Breast epithelium (tissue), 4 donors: ENCODE data around the gene KHDRBS1. TPM values are rescaled to one million over a fixed set of nuclear protein-coding genes. Genes with fewer than 3 reads are reported as not detected.

Source experiments
- DNase-seq, 2 donors: peaks; one replicate each; pipeline ENCODE4 v3.0.0-alpha.2; 2019; ENCODE audit warnings: low spot score in 2 of 2
- H3K27ac ChIP-seq, 2 donors: fragments of 200-600 bp; sonication (generic) in 1 of 2; one replicate each; pipeline ENCODE4 v1.5.1; 2016 to 2019; ENCODE audit warnings: mild to moderate bottlenecking in 1 of 2
- H3K27me3 ChIP-seq, 2 donors: fragments of 200-600 bp; sonication (generic) in 1 of 2; one replicate each; pipeline versions ENCODE4 v1.5.1 to v1.6.0; 2017 to 2019; ENCODE audit warnings: control low read depth in 1 of 2, mild to moderate bottlenecking in 1 of 2
- H3K36me3 ChIP-seq: fragments of 200-600 bp; one replicate; pipeline ENCODE4 v1.5.1; 2019
- H3K4me1 ChIP-seq, 2 donors: fragments of 200-600 bp; sonication (generic); one replicate each; pipeline ENCODE4 v1.5.1; 2016 to 2019; ENCODE audit warnings: control low read depth in 1 of 2
- H3K4me3 ChIP-seq, 3 donors: fragments of 200-600 bp; sonication (generic); 1 replicate in 2 of 3; 2 replicates in 1 of 3; pipeline ENCODE4 v1.5.1; 2016 to 2019; ENCODE audit warnings: mild to moderate bottlenecking in 3 of 3, moderate library complexity in 2 of 3
- H3K9me3 ChIP-seq, 2 donors: fragments of 200-600 bp; sonication (generic) in 1 of 2; one replicate each; pipeline ENCODE4 v1.5.1; 2016 to 2019; ENCODE audit warnings: control low read depth in 1 of 2
- CTCF ChIP-seq, 3 donors: fragments of 450-650 bp; IDR thresholded peaks; one replicate each; pipeline ENCODE4 v1.5.1; 2016 to 2017; ENCODE audit warnings: antibody characterized with exemption in 3 of 3, mild to moderate bottlenecking in 3 of 3, moderate library complexity in 3 of 3
- POLR2A ChIP-seq: fragments of 450-650 bp; IDR thresholded peaks from one replicate; pipeline ENCODE4 v1.6.1; 2016; ENCODE audit warnings: antibody characterized with exemption, mild to moderate bottlenecking, moderate library complexity
- POLR2AphosphoS5 ChIP-seq, 3 donors: sonication (generic); formaldehyde crosslinking; IDR thresholded peaks; one replicate each; pipeline ENCODE4 v1.6.1; 2017; ENCODE audit warnings: antibody characterized with exemption in 3 of 3
- intact Hi-C: fragments of 100-400 bp; cut with DNase I; formaldehyde crosslinking; loops from one replicate; pipeline ENCODE4 v1.15.1; 2023; ENCODE audit warnings: low total_unique reads
- total RNA-seq, 3 donors: library from RNA; depleted of rRNA; stranded (reverse); fragments of >200 nt; gene quantifications; one replicate each; pipeline ENCODE4 v1.1.0, GENCODE V29; 2016

KHDRBS1 gene
- total RNA-seq, 3 donors from 2014 or later: 58.2 to 78.7 (median 66.9) TPM

GRCh38 chr1:31978843-31979400, 34.7 kb upstream of the KHDRBS1 start:
- Histone ChIP-seq H3K4me1 (no peaks in the 10 kb centered on the region), H3K27me3 (no peaks in the 10 kb centered on the region), H3K27ac (no peak overlapping the region), H3K9me3 (no peaks in the 10 kb centered on the region), H3K4me3 (no peak overlapping the region), H3K36me3 (no peaks in the 10 kb centered on the region)
- intact Hi-C loops: no loop called here
- no peak for DNase-seq
- TF ChIP-seq POLR2A: no peak
- no peak for TF ChIP-seq POLR2AphosphoS5 (IDR thresholded peaks at IDR 0.05)
- TF ChIP-seq CTCF (IDR thresholded peaks at IDR 0.05): no peak

- intact Hi-C loops: no loop called here
Measured at GRCh38 chr1:31980835-31981455, 32.7 kb upstream of the KHDRBS1 start.

GRCh38 chr1:31981456-31981839, 32.2 kb upstream of the KHDRBS1 start:
- Histone ChIP-seq H3K9me3 (no peaks in the 10 kb centered on the region), H3K4me1 (no peaks in the 10 kb centered on the region), H3K4me3 (no peak overlapping the region), H3K27ac (no peak overlapping the region), H3K27me3 (no peaks in the 10 kb centered on the region), H3K36me3 (no peaks in the 10 kb centered on the region)
- TF ChIP-seq POLR2A (no peak), CTCF (IDR thresholded peaks at IDR 0.05) (no peak), POLR2AphosphoS5 (IDR thresholded peaks at IDR 0.05) (no peak)
- no peak for DNase-seq
- intact Hi-C loops: no loop called here

More at GRCh38 chr1:31980835-31981455, 32.7 kb upstream of the KHDRBS1 start:
- no peak for DNase-seq
- no peak overlapping the region for H3K27ac ChIP-seq
- H3K36me3 ChIP-seq: no peaks in the 10 kb centered on the region
- H3K4me3 ChIP-seq: no peak overlapping the region
- H3K4me1 ChIP-seq: no peaks in the 10 kb centered on the region
- H3K9me3 ChIP-seq: no peaks in the 10 kb centered on the region
- TF ChIP-seq POLR2AphosphoS5 (IDR thresholded peaks at IDR 0.05) (no peak), CTCF (IDR thresholded peaks at IDR 0.05) (no peak), POLR2A (no peak)
- H3K27me3 ChIP-seq: no peaks in the 10 kb centered on the region

GRCh38 chr1:31981972-31982371, 31.7 kb upstream of the KHDRBS1 start:
- H3K4me1 ChIP-seq: no peaks in the 10 kb centered on the region
- TF ChIP-seq CTCF (IDR thresholded peaks at IDR 0.05) (no peak), POLR2AphosphoS5 (IDR thresholded peaks at IDR 0.05) (no peak), POLR2A (no peak)
- DNase-seq: no peak
- H3K36me3 ChIP-seq: no peaks in the 10 kb centered on the region
- intact Hi-C loops: no loop called here
- H3K9me3 ChIP-seq: no peaks in the 10 kb centered on the region
- no peak overlapping the region for H3K27ac ChIP-seq
- no peak overlapping the region for H3K4me3 ChIP-seq
- H3K27me3 ChIP-seq: no peaks in the 10 kb centered on the region

- intact Hi-C loops: no loop called here
- Histone ChIP-seq H3K27ac (peak overlapping the region; percentile 48 to 54), H3K27me3 (no peaks in the 10 kb centered on the region), H3K9me3 (no peaks in the 10 kb centered on the region), H3K36me3 (no peaks in the 10 kb centered on the region), H3K4me3 (no peak overlapping the region), H3K4me1 (no peaks in the 10 kb centered on the region)
- TF ChIP-seq CTCF (IDR thresholded peaks at IDR 0.05) (no peak), POLR2A (no peak), POLR2AphosphoS5 (IDR thresholded peaks at IDR 0.05) (no peak)
- DNase-seq: no peak
Measured at GRCh38 chr1:31984419-31985347, 29.0 kb upstream of the KHDRBS1 start.
